ENCODE measurements around the gene AIFM3. TPM values are rescaled to one million over a fixed set of nuclear protein-coding genes. Genes with fewer than 3 reads are reported as not detected.

The AIFM3 gene
- total and polyA plus RNA-seq, 2 of the 4 experiments (the other 2 are of a cell fraction), result 0.09 to 0.18 TPM

GRCh38 chr22:21014202-21014725 is 47.2 kb downstream of the AIFM3 start:
- in situ Hi-C loops (cut with MboI; ENCODE audit: low sequenced_read_pairs), result loop anchor here (10.0 kb wide), 1 partner anchor 81 kb away; no protein-coding TSS in a partner anchor
- peak overlapping the region; percentile 100 for H2AFZ ChIP-seq (replicated peaks; ENCODE audit: low read length, poor library complexity)
- CTCF ChIA-PET, result no interaction called here

More at GRCh38 chr22:21014202-21014725, 47.2 kb downstream of the AIFM3 start:
- intact Hi-C loops (cut with micrococcal nuclease), result loop anchor here (2.0 kb wide), 1 partner anchor 31 kb away; the partner anchor contains the start of gene LRRC74B
- peaks cover 14% of the 10 kb centered on the region for H3K4me1 ChIP-seq (ENCODE audit: control insufficient read depth, insufficient read depth, low read length)
- H3K4ac ChIP-seq (ENCODE audit: low read depth, low read length), result peak overlapping the region; percentile 26
- H3K23ac ChIP-seq (ENCODE audit: low read depth, low read length), result no peak overlapping the region; the same call in 1 of the 2 replicates
- no TSS peak for BruUV-seq (replicated peaks)
- WGBS, 2 experiments (ENCODE audit: extremely low coverage in 2 of 2, insufficient read length in 1 of 2), result 1% methylated on average over 37 of the region's 40 CpGs; no CpG with 5 or more reads in 1 of the 2 experiments
- H3K14ac ChIP-seq (replicated peaks; ENCODE audit: low read depth, low read length), result no peak overlapping the region
- dilution Hi-C loops (cut with HindIII; ENCODE audit: low sequenced_read_pairs, unreplicated experiment), result no loop called here
- no peaks in the 10 kb centered on the region for H3K9me3 ChIP-seq (ENCODE audit: control insufficient read depth, insufficient read depth, low read length)
- DNase-seq, result peak; percentile 88
- 0 out of 2 replicates have a peak overlapping the region, but pooled peaks have one; percentile 90 for H2BK120ac ChIP-seq (ENCODE audit: low read depth, low read length)
- TF ChIP-seq ELK1 (IDR thresholded peaks at IDR 0.05; ENCODE audit: borderline replicate concordance, low read depth, low read length) (no peak), BHLHE40 (IDR thresholded peaks at IDR 0.05; ENCODE audit: low read depth, low read length) (peak; percentile 58; the same call in 1 of the 2 replicates), USF2 (IDR thresholded peaks at IDR 0.05; ENCODE audit: low read depth, low read length) (peak; percentile 37; the same call in 1 of the 2 replicates), MXI1 (IDR thresholded peaks at IDR 0.05; ENCODE audit: borderline replicate concordance, low read depth, low read length) (peak; percentile 93), RAD21 (IDR thresholded peaks at IDR 0.05; ENCODE audit: low read length) (no peak)
- H2AK5ac ChIP-seq (ENCODE audit: low read depth, low read length), result peak overlapping the region; percentile 2; the same call in 1 of the 2 replicates
- H2BK20ac ChIP-seq (ENCODE audit: low read depth, low read length), result no peak overlapping the region
- peak; percentile 95 for ATAC-seq (ENCODE audit: low read depth)
- peak overlapping the region; percentile 52 for H3K4me3 ChIP-seq (ENCODE audit: insufficient read depth, low read depth, low read length)
- no peaks in the 10 kb centered on the region for H3K27me3 ChIP-seq (ENCODE audit: control insufficient read depth, insufficient read depth, low read length)
- H3K79me1 ChIP-seq (ENCODE audit: low read depth in 1 of 2, low read length in 2 of 2), result 0 out of 4 replicates have a peak, but pooled peaks cover 0 to 5% of the 10 kb centered on the region in 2 experiments
- no peak overlapping the region for H2BK15ac ChIP-seq (ENCODE audit: low read depth, low read length)
- POLR2A ChIA-PET (ENCODE audit: unreplicated experiment), result interaction anchor here (1.1 kb wide), 1 partner anchor 12 kb away, joined by 3 read pairs; the partner anchor contains the start of gene THAP7
- H4K20me1 ChIP-seq (ENCODE audit: insufficient read depth, low read length), result peaks cover 4% of the 10 kb centered on the region; the same call in 1 of the 2 replicates
- peak overlapping the region; percentile 87 for H2BK5ac ChIP-seq (ENCODE audit: low read depth, low read length, poor library complexity, severe bottlenecking)
- H2AK9ac ChIP-seq (replicated peaks; ENCODE audit: low read depth, low read length, poor library complexity), result peak overlapping the region; percentile 38
- H3K27ac ChIP-seq (ENCODE audit: insufficient read depth, low read length), result peak overlapping the region; percentile 88
- no peak overlapping the region for H3K18ac ChIP-seq (ENCODE audit: low read depth, low read length)
- H4K91ac ChIP-seq (ENCODE audit: insufficient read depth, low read depth, low read length), result no peak overlapping the region
- peak overlapping the region; percentile 55; the same call in 1 of the 2 replicates for H3K9ac ChIP-seq (ENCODE audit: low read depth, low read length)
- H4K5ac ChIP-seq (ENCODE audit: low read depth, low read length), result no peak overlapping the region
- no peaks in the 10 kb centered on the region for H3K36me3 ChIP-seq (ENCODE audit: control insufficient read depth, insufficient read depth, low read length)
- peak overlapping the region in 1 of 2 experiments; percentile 94; a peak in 3 of 4 replicates for H4K8ac ChIP-seq (ENCODE audit: low read depth in 2 of 2, low read length in 2 of 2)
- H3K9me1 ChIP-seq (ENCODE audit: insufficient read depth, low read length), result peaks cover 10% of the 10 kb centered on the region; the same call in 1 of the 2 replicates
- H3K56ac ChIP-seq (ENCODE audit: extremely low read depth, insufficient read depth, low read length), result no peak overlapping the region
- peak overlapping the region; percentile 85 for H3K4me2 ChIP-seq (ENCODE audit: low read depth, low read length)

All from IMR-90 (cell line).